Osteocyte (in vitro differentiated cells): ENCODE data around the gene COMMD10. TPM values are rescaled to one million over a fixed set of nuclear protein-coding genes. Genes with fewer than 3 reads are reported as not detected.
"Not testable (repeated sequence)": the region's sequence is repeated elsewhere in the genome, so short reads cannot be mapped to it uniquely, and the experiment has no call there.

ENCODE experiments used
- DNase-seq: peaks from one replicate; pipeline ENCODE4 v3.0.0; 2021; ENCODE audit warnings: mixed read lengths; ENCODE audit not compliant: unreplicated experiment; ENCODE audit errors: extremely low spot score
- H3K27ac Mint-ChIP-seq: one replicate; pipeline ENCODE4 v1.8.0; 2021; ENCODE audit warnings: mild to moderate bottlenecking, mixed read lengths; ENCODE audit not compliant: unreplicated experiment
- H3K27me3 Mint-ChIP-seq: one replicate; pipeline ENCODE4 v1.8.0; 2021; ENCODE audit warnings: mixed read lengths; ENCODE audit not compliant: unreplicated experiment
- H3K36me3 Mint-ChIP-seq: one replicate; pipeline ENCODE4 v1.8.0; 2021; ENCODE audit warnings: mixed read lengths; ENCODE audit not compliant: unreplicated experiment
- H3K4me1 Mint-ChIP-seq: one replicate; pipeline ENCODE4 v1.8.0; 2021; ENCODE audit warnings: mixed read lengths; ENCODE audit not compliant: unreplicated experiment
- H3K4me3 Mint-ChIP-seq: one replicate; pipeline ENCODE4 v1.8.0; 2021; ENCODE audit warnings: mild to moderate bottlenecking, moderate library complexity, mixed read lengths; ENCODE audit not compliant: unreplicated experiment
- H3K9me3 Mint-ChIP-seq: one replicate; pipeline ENCODE4 v1.8.0; 2021; ENCODE audit warnings: mixed read lengths; ENCODE audit not compliant: unreplicated experiment
- CTCF ChIP-seq: fragments of 200-600 bp; sonication (generic); IDR thresholded peaks from 2 replicates; pipeline ENCODE4 v1.5.0; 2021; ENCODE audit warnings: antibody characterized with exemption, mild to moderate bottlenecking, moderate library complexity
- total RNA-seq: library from RNA; stranded (reverse); gene quantifications from 2 replicates; pipeline ENCODE4 v1.2.1, GENCODE V29; 2021

COMMD10 gene
- total RNA-seq, 1 donor from 2014 or later = 21.2 TPM

GRCh38 chr5:116091416-116091815 is 6.6 kb downstream of the COMMD10 start:
- no peaks in the 10 kb centered on the region for H3K9me3 Mint-ChIP-seq
- H3K27ac Mint-ChIP-seq = no peak overlapping the region
- H3K27me3 Mint-ChIP-seq = no peaks in the 10 kb centered on the region
- no peak overlapping the region for H3K4me3 Mint-ChIP-seq
- TF ChIP-seq CTCF = no peak
- peaks cover 2% of the 10 kb centered on the region for H3K4me1 Mint-ChIP-seq
- H3K36me3 Mint-ChIP-seq = peaks cover 52% of the 10 kb centered on the region
- no peak for DNase-seq

- Mint-ChIP-seq H3K9me3 (peaks cover 8% of the 10 kb centered on the region), H3K4me1 (no peaks in the 10 kb centered on the region), H3K36me3 (peaks cover 60% of the 10 kb centered on the region), H3K27me3 (no peaks in the 10 kb centered on the region), H3K4me3 (no peak overlapping the region), H3K27ac (no peak overlapping the region)
- no peak for DNase-seq
- no peak for TF ChIP-seq CTCF
Measured at GRCh38 chr5:116097301-116097700, 12.5 kb downstream of the COMMD10 start.

GRCh38 chr5:116098998-116099397 is 14.2 kb downstream of the COMMD10 start:
- no peak for TF ChIP-seq CTCF
- Mint-ChIP-seq H3K4me1 (no peaks in the 10 kb centered on the region), H3K27me3 (no peaks in the 10 kb centered on the region), H3K4me3 (no peak overlapping the region), H3K9me3 (peaks cover 8% of the 10 kb centered on the region), H3K27ac (no peak overlapping the region), H3K36me3 (peaks cover 50% of the 10 kb centered on the region)
- no peak for DNase-seq

- not testable (repeated sequence) for H3K4me1 Mint-ChIP-seq, H3K27me3 Mint-ChIP-seq, H3K4me3 Mint-ChIP-seq, H3K27ac Mint-ChIP-seq, H3K9me3 Mint-ChIP-seq, DNase-seq
- H3K36me3 Mint-ChIP-seq = peaks cover 28% of the 10 kb centered on the region
Measured at GRCh38 chr5:116104941-116105340, 20.1 kb downstream of the COMMD10 start.

GRCh38 chr5:116115163-116115562 is 30.3 kb downstream of the COMMD10 start:
- TF ChIP-seq CTCF = no peak
- Mint-ChIP-seq H3K36me3 (peaks cover 27% of the 10 kb centered on the region), H3K27me3 (no peaks in the 10 kb centered on the region), H3K4me1 (no peaks in the 10 kb centered on the region), H3K4me3 (no peak overlapping the region), H3K9me3 (peaks cover 25% of the 10 kb centered on the region), H3K27ac (no peak overlapping the region)
- no peak for DNase-seq

GRCh38 chr5:116130471-116130870 is 45.6 kb downstream of the COMMD10 start:
- no peak for DNase-seq
- Mint-ChIP-seq H3K4me1 (peaks cover 6% of the 10 kb centered on the region), H3K9me3 (no peaks in the 10 kb centered on the region), H3K27me3 (no peaks in the 10 kb centered on the region), H3K27ac (no peak overlapping the region), H3K4me3 (no peak overlapping the region), H3K36me3 (peaks cover 5% of the 10 kb centered on the region)
- no peak for TF ChIP-seq CTCF
